ENCODE measurements around the gene ZNF71. TPM values are rescaled to one million over a fixed set of nuclear protein-coding genes. Genes with fewer than 3 reads are reported as not detected.
A peak's percentile ranks its signal among the peaks of the same experiment; 100 is the strongest.

ZNF71 gene
- 1 to 10 TPM; 8.4 to 9.2 (median 8.5) TPM for polyA plus RNA-seq (ENCODE audit: insufficient read length in 3 of 3)

DNA sequence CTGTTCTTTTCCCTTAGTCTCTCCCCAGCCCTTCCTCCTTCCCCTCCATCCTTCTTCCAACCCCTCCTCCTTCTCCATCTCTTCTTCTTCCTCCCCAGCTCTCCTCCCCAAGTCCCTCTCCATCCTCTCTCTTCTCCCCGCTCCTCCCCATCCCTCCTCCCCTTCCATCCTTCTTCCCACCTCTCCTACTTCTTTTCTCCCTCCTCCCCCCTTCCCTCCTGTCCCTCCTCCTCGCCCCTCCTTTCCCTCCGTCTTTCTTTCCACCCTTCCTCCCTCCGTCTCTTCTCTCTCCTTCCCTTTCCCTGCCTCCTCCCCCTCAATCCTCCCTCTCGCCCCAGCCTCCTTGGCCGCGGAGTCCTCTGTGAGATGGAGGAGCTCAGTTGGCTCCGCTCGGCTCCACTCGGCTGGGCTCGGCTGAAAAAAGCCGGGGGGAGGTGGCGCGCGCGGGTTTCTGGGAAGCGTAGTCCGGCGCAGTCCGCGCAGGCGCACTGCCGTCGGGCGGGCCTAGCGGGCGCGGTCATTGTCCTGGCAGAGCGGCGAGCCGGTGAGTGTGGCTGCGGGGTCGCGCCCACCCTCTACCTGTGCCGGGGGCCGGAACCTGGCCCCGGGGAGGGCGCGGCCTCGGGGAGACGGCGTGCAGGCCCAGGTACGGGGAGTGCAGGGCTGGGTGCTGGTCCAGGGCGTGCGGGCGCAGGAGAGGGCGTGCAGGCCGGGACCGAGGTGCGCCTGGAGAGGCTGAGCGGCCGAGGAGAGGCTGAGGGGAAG, at the start of gene ZNF71:
TSS of gene ZNF71 (plus strand) at position 520 of the 765 bp plus-strand sequence. CDS start 6,257 bp downstream, outside the sequence.
- peak; percentile 68 to 82 (median 80) for DNase-seq (ENCODE audit: low read depth in 3 of 3, low spot score in 2 of 3)

DNA sequence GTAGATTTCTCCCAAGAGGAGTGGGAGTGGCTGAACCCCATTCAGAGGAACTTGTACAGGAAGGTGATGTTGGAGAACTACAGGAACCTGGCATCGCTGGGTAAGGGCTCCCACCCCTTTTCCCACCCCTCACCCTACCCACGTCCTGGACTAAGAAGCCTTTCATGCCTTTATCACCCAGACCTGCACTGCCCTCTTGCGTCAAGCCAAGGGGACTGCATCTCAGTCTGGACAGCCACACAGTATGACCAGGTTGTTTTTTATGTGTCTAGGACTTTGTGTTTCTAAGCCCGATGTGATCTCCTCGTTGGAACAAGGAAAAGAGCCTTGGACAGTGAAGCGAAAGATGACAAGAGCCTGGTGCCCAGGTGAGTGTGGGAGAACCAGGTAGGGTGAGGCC, 47.6 kb upstream of the ZNF71 start:
- DNase-seq (ENCODE audit: low read depth in 3 of 3, low spot score in 2 of 3) = no peak

DNA sequence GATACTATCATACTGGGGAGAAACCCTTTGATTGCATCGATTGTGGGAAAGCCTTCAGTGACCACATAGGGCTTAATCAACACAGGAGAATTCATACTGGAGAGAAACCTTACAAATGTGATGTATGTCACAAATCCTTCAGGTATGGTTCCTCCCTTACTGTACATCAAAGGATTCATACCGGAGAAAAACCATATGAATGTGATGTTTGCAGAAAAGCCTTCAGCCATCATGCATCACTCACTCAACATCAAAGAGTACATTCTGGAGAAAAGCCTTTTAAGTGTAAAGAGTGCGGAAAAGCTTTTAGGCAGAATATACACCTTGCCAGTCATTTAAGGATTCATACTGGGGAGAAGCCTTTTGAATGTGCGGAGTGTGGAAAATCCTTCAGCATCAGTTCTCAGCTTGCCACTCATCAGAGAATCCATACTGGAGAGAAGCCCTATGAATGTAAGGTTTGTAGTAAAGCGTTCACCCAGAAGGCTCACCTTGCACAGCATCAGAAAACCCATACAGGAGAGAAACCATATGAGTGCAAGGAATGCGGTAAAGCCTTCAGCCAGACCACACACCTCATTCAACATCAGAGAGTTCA, 40.7 kb upstream of the ZNF71 start:
- DNase-seq (ENCODE audit: low read depth in 3 of 3, low spot score in 2 of 3) = no peak

DNA sequence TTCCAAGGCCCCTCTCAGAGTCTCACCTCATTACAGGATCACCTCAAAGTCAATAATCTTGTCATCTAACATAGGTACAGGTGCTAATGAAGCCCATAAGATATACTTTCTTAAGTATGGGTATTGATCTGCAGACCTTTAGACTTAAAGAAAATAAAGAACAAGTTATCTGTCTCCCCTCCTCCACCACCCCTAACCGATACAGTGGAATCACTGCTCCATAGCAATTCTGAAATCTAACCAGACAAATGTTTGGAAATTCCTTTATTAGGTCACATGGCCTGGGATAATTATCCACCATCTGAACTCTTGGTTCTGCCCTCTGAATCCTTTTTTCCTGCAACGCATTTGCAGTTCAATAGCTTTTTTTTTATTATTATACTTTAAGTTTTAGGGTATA, 32.3 kb upstream of the ZNF71 start:
- DNase-seq (ENCODE audit: low read depth in 3 of 3, low spot score in 2 of 3) = no peak

DNA sequence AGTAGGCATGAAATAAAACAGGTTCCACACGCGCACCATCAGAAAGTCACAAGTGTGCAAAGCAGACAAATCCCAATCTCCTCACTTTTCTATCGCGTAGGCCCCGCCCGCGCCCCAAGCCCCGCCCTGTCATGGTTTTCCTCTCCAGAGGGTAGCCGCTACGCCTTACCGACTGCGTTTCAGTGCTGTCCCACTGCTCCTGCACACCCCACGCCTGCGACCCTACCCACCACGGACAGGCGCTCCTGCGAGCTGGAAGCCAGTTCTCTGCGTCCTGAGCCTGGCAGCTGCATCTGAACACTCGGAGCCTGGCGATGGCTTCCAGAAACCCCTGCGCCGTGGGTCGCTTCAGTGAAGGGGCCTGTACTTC, 28.2 kb upstream of the ZNF71 start:
- DNase-seq (ENCODE audit: low read depth in 3 of 3, low spot score in 2 of 3) = no peak

DNA sequence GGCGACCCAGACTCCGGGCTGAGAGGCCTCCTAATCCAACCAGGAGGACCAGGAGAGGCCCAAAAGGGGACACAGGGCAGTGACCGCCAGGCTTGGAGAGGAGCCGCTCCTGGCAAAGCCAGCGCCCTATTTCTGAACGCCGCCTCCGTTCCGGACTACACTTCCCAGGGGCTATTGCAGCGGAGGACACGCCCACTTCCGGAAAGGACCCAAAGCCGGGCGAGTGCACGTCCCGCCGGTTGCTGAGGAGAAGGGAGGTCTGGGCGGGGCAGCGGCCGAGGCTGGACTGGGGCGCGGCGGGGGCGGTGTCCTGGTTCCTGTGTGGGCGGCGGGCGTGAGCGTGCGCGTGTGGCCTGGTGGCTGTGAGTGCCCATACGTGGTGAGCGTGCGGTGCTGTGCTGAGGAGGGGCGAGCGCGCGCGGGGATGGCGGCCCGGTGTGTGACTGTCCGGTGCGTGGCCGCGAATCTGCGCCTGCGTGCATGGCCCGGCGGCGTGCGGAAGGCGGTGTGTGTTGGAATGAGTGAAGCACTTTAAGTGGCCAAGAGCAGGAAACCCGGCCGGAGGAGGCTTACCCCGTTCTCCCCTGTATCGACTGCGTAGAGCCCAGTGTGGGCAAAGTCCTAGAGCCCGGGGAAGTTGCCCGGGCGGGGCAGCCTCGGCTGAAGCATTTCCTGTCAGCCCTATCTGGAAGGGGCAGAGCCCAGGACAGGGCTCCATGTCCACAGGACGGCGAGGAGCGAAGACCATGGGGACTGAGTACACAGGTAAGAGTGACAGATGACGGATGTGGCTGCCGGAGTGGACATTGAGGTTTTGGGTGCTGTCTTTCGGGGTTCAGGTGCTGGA, 27.6 kb upstream of the ZNF71 start, which contains the start of gene ZNF470:
TSS of gene ZNF470 (plus strand) at position 195 of the 847 bp plus-strand sequence. CDS start 2,844 bp downstream, outside the sequence.
- peak; percentile 61 to 89 (median 83) for DNase-seq (ENCODE audit: low read depth in 3 of 3, low spot score in 2 of 3)

DNA sequence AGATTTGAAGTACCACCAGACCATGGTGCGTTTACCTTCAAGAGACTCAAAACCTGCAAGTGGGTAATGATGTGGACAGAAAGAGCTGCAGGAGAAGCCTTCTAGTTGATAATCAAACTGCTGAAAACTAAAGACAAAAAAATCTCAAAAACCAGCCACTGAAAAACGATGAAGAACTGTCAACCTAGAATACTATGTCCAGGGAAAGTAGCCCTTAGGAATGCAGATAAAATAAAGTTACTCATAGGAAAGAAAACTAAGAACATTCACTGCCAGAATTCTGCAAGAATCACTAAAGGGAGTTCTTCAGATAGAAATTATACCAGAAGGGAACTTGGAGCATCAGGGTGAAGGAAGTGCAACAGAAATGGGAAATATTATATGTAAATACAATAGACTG, 22.5 kb upstream of the ZNF71 start:
- DNase-seq (ENCODE audit: low read depth in 3 of 3, low spot score in 2 of 3) = no peak

DNA sequence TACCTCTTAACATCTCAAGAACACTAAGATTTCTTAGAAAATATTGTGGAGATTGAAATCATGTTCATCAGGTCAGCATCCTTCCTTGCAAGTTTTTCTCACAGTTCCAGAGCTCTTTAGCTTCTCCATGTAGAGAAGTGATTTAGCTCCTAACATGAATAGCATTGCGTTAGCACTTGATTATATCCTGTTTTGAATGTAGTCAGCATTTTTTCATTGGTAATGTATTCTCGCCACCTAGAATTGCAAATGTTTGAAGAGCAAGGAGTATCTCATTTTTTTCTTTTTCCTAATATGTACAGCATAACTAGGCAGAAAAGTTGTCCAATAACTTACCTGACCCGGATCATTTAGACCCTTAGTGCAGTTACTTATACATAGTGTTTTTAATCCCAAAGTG, 21.2 kb upstream of the ZNF71 start:
- no peak for DNase-seq (ENCODE audit: low read depth in 3 of 3, low spot score in 2 of 3)

DNA sequence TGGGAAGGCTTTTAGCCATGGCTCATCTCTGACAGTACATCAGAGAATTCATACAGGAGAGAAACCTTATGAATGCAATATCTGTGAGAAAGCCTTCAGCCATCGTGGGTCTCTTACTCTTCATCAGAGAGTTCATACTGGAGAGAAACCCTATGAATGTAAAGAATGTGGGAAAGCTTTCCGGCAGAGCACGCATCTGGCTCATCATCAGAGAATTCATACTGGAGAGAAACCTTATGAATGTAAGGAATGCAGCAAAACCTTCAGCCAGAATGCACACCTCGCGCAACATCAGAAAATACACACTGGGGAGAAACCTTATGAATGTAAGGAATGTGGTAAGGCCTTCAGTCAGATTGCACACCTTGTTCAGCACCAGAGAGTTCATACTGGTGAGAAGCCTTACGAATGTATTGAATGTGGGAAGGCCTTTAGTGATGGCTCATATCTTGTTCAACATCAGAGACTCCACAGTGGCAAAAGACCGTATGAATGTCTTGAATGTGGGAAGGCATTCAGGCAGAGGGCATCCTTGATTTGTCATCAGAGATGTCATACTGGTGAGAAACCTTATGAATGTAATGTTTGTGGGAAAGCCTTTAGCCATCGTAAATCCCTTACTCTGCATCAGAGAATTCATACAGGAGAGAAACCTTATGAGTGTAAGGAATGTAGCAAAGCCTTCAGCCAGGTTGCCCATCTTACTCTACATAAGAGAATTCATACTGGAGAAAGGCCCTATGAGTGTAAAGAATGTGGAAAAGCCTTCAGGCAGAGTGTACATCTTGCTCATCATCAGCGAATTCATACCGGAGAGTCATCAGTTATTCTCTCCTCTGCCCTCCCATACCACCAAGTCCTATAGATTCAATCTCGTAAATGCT, 17.1 kb upstream of the ZNF71 start:
- no peak for DNase-seq (ENCODE audit: low read depth in 3 of 3, low spot score in 2 of 3)

DNA sequence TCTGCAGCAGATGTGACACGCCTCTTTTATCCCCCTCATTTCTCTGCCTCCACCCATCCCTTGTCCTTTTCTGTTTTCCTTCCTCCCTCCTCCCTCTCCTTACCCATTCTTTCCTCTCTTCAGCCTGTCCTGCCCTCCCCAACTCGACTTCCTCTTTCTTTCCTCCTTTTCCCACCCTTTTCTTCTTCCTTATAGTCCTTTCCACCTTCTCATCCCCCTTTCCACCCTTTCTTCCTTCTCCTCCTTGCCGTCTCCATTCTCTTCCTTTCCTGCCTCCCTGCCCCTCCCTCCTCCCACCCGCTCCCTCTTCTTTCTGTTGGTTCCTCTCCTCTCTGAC, 688 bp upstream of the ZNF71 start:
- DNase-seq (ENCODE audit: low read depth in 3 of 3, low spot score in 2 of 3) = no peak

DNA sequence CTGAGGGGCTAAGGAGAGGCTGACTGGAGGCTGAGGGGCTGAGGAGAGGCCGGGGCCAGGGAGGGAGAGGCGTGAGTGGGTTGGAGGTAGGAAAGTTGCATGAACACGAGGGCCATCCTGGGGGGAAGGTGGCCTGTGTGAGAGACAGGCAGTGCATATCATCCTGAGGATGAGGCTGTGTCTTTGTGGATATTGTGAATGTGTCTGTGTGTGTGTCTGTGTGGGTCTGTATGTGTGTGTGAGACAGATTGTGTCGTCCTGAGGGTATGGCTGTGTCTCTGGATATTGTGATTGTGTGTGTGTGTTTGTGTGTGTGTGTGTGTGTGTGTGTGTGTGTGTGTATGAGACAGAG, 422 bp downstream of the ZNF71 start:
- DNase-seq (ENCODE audit: low read depth in 3 of 3, low spot score in 2 of 3) = no peak

DNA sequence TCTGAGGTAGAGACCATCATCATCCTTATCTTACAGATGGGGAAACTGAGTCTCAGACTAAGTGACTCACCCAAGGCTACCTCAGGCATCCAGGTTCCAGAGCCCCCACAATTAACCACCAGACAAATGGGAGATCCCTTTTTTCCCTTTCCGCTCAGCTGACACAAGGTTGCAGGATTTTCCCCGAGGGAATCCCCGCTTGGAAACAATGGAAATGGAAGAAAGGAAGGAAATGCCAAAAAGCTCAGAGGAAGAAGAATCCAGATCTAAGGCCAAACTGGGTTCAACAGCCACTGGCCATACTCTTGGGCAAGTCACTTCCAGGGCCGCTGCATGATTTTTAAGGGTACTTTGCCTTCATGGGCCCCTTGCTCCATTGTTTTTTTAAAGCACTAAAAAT, 1.6 kb downstream of the ZNF71 start:
- DNase-seq (ENCODE audit: low read depth in 3 of 3, low spot score in 2 of 3) = no peak

DNA sequence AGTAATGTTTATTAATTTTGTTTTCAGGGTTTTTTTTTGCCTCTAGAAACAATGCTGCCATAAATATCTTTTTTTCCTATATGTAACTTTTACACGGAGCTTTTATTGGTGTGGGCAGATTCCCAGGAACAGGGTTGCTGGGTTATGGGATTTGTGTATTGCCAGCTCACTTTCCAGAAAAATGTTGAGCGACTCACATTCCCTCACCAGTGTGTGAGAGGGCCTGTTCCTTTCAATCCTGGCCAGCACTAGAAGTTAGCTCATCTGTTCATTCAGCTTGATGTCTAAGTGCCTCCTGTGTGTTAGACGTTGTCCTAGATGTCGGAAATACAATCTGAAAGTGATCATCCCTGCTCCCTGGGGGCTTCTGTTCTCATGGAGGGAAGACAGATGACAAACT, 2.6 kb downstream of the ZNF71 start:
- DNase-seq (ENCODE audit: low read depth in 3 of 3, low spot score in 2 of 3) = no peak

DNA sequence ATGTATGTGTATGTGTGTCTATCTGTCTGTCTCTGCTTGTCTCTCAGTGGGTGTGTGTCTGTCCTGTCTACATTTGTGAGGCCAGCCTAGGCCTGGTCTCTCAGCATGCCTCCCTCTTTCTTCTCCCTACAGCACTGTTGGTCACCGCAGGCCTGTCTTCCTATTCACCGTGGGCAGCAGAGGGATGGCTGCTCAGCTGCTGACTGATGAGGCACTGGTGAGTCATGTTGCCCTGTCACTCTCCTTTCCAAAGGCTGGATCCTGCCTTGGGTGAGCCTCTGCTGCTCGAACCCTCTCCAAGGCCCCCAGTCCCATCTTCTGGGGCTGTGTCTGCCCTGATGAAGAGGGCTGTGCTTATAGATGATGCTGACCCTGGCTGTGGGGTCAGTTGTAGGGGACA, 6.3 kb downstream of the ZNF71 start:
- DNase-seq (ENCODE audit: low read depth in 3 of 3, low spot score in 2 of 3) = no peak

DNA sequence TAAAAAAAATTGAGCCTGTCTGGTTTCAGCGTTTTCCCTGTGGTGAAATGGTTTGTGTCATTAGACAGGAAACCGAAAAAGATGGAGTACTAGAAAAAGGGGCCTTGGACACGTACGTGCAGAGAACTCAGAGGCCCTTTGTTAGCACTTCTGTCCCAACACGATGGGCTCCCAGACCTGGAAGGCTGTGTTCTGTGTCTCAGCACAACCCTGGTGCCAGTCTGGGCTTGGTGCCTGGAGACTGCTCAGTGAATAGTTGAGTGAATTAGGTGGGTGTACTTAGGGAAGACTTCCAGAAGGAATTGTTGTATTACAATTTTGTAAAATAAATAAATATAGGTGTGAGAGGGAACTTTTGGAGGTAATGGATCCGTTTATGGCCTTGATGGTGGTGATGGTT, 8.7 kb downstream of the ZNF71 start:
- DNase-seq (ENCODE audit: low read depth in 3 of 3, low spot score in 2 of 3) = no peak

DNA sequence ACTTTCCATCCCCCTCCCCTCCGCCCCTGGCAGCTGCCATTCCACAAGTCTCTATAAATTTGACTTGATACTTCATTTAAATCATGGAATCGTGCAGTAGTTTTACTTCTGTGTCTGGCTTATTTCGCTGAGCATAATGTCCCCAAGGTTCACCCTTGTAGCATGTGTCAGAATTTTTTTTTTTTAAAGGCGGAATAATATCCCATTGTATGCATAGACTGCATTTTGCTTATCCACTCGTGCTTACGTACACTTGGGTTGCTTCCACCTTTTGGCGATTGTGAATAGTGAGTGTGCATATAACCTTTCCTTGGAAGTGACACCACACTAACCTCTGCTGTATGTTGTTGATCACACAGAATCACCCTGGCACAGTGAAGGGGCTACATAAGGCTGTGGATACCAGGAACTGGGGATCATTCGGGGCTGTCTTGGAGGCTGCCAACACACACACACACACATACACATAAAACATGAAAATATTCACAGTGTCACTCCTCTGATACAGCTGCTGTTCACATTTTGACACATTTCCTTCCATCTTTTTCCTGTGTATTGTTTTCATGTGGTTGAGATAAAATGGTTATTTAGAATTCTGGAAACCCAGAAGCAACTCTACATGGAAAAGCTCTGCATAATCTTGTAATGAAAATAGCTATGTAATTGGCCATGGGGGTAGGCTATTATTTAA, 13.3 kb downstream of the ZNF71 start:
- DNase-seq (ENCODE audit: low read depth in 3 of 3, low spot score in 2 of 3) = no peak

DNA sequence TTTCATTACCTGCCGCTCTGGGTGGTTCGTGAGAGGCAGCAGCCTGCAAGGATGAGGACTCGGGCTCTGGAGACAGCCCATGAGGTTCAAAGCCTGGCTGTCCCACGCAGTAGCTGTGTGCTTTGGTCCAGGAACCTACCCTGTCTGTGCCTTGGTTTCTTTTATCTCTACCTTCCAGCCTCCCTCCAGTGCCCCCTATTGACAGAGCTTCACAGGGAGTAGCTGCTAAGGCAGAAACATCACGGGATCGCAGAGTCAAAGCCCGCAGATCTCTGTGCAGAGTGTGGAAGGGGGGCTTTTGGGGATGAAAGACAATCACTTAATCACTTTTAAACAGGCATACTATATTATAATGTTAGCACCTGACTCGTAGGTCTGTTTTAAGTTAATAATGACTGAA, 16.2 kb downstream of the ZNF71 start:
- DNase-seq (ENCODE audit: low read depth in 3 of 3, low spot score in 2 of 3) = no peak

DNA sequence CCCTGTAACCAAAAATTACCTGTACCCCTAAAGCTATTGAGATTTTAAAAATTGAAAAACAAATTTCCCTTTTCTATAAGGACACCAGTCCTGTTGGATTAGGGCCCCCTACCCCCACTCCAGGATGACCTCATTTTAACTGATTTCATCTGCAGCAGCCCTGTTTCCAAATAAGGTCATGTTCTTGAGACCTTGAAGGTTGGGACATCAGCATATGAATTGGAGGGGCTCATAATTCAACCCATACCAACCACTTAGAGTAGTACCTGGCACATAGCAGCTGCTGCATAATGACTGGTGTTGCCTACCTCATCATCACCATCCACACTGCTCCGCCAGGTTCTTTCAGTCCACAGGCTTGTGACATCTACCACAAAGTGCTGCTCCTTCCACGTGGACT, 17.6 kb downstream of the ZNF71 start:
- no peak for DNase-seq (ENCODE audit: low read depth in 3 of 3, low spot score in 2 of 3)

DNA sequence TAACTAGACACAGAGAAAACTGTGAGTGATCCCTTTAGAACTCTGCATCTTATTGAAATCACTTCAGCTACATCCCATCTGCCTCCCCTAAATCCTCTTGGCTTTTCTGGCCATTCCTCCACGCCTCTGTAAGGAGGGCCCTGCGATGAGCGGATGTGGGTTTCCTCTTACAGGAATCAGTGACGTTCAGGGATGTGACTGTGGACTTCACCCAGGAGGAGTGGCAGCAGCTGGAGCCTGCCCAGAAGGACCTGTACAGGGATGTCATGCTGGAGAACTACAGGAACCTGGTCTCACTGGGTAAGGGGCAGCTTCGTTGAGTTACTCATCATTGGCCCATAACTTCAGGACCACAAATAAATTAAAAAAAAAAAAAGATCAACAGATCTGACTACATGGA, 18.5 kb downstream of the ZNF71 start:
- DNase-seq (ENCODE audit: low read depth in 3 of 3, low spot score in 2 of 3) = no peak

DNA sequence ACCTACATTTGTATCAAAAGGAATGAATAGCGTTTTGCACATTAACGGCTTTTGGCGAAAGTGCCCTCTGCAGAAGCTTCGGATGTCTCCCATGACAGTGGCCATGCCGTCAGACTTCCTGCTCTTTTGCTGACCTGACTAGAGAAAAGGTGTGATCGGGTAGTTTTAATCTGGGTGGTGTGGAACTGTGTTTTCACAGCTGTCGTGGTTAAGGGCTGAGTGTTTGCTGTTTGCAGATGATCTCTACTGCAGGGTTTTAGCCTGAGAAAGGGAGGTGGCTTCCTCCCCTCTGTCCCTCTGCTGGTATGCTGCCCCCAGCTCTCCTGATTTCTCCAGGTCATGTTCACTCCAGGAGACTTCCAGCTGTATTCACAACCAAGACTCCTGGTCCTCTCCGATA, 22.4 kb downstream of the ZNF71 start:
- no peak for DNase-seq (ENCODE audit: low read depth in 3 of 3, low spot score in 2 of 3)

Measured in right renal cortex interstitium (tissue), 3 donors.